NCI-H128 (cell line): ENCODE results near the gene RFX4.

ENCODE experiments used
- DNase-seq: peaks from one replicate; lab custom pipeline; 2025; ENCODE audit not compliant: unreplicated experiment; lab: John Stamatoyannopoulos, UW

Gene RFX4

GRCh38 chr12:106801167-106801708 is 218.4 kb downstream of the RFX4 start:
- no peak for DNase-seq

GRCh38 chr12:106801830-106802533 is 219.2 kb downstream of the RFX4 start:
- DNase-seq, result no peak

GRCh38 chr12:106804668-106805067 is 221.9 kb downstream of the RFX4 start:
- DNase-seq, result no peak
